KOPT-K1 (cell line): ENCODE measurements around the gene MYL6.

Experiments
- H3K27ac ChIP-seq: fragments of 200-600 bp; sonication (generic); 2 replicates; pipeline ENCODE4 v1.5.1; 2016; ENCODE audit warnings: antibody characterized with exemption, mild to moderate bottlenecking, low read depth, low read length; ENCODE audit not compliant: poor library complexity, severe bottlenecking
- H3K36me3 ChIP-seq: fragments of 200-600 bp; sonication (generic); 2 replicates; pipeline ENCODE4 v1.5.1; 2017; ENCODE audit warnings: antibody characterized with exemption, mild to moderate bottlenecking, low read length, moderate library complexity; ENCODE audit not compliant: insufficient read depth
- H3K9me3 ChIP-seq: fragments of 200-600 bp; sonication (generic); 2 replicates; pipeline ENCODE4 v1.5.1; 2017; ENCODE audit warnings: antibody characterized with exemption, low read length, mild to moderate bottlenecking; ENCODE audit not compliant: insufficient read depth, poor library complexity, severe bottlenecking

The MYL6 gene

DNA sequence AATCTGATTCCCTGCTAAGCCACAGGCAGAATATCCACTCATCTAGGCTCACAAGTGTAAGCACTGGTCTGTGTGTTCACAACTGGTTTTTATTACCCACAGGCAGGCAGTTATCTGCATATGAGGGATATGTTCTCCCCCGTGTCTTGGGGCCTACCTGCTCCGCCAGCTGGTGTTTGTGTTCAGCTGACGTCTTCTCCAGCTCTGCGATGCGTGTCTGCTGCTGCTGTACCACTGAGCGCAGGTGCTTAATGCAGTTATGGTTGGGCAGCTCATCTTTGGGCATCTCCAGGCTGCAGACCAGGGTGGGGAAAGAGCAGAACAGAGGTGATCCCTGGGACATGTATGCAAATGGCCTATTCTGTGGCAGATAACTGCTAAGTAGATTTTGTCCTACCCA is 49.8 kb downstream of the MYL6 start:
- Histone ChIP-seq H3K27ac (no peak overlapping the region), H3K9me3 (no peaks in the 10 kb centered on the region), H3K36me3 (peaks cover 82% of the 10 kb centered on the region)
